ENCODE data around the gene BCL3.

The BCL3 gene

GRCh38 chr19:44741841-44742329 lies 6.6 kb upstream of the BCL3 start:
- no peak for DNase-seq (ENCODE audit: low read depth in 2 of 2)

- DNase-seq (ENCODE audit: low read depth in 2 of 2) = no peak
These were observed 6.0 kb upstream of the BCL3 start for GRCh38 chr19:44742330-44743061.

- no peak for DNase-seq (ENCODE audit: low read depth in 2 of 2)
These were observed 3.6 kb upstream of the BCL3 start for GRCh38 chr19:44744871-44745332.

GRCh38 chr19:44745341-44745831 lies 3.1 kb upstream of the BCL3 start:
- no peak for DNase-seq (ENCODE audit: low read depth in 2 of 2)

GRCh38 chr19:44745887-44746600 lies 2.5 kb upstream of the BCL3 start:
- no peak for DNase-seq (ENCODE audit: low read depth in 2 of 2)

GRCh38 chr19:44746616-44746945 lies 1.9 kb upstream of the BCL3 start:
- no peak for DNase-seq (ENCODE audit: low read depth in 2 of 2)

- peak; percentile 84 to 91 for DNase-seq (ENCODE audit: low read depth in 2 of 2)
These were observed 1.4 kb upstream of the BCL3 start for GRCh38 chr19:44746946-44747738.

- DNase-seq (ENCODE audit: low read depth in 2 of 2) = no peak
These were observed 626 bp upstream of the BCL3 start for GRCh38 chr19:44747739-44748425.

- no peak for DNase-seq (ENCODE audit: low read depth in 2 of 2)
These were observed 784 bp downstream of the BCL3 start for GRCh38 chr19:44749292-44749691.

- no peak for DNase-seq (ENCODE audit: low read depth in 2 of 2)
These were observed 1.5 kb downstream of the BCL3 start for GRCh38 chr19:44749994-44750393.

GRCh38 chr19:44752123-44752815 lies 3.8 kb downstream of the BCL3 start:
- DNase-seq (ENCODE audit: low read depth in 2 of 2) = no peak

GRCh38 chr19:44752816-44753625 lies 4.5 kb downstream of the BCL3 start:
- peak; percentile 92 for DNase-seq (ENCODE audit: low read depth in 2 of 2)

GRCh38 chr19:44753626-44753931 lies 5.1 kb downstream of the BCL3 start:
- DNase-seq (ENCODE audit: low read depth in 2 of 2) = no peak

- peak; percentile 48 to 51 for DNase-seq (ENCODE audit: low read depth in 2 of 2)
These were observed 5.6 kb downstream of the BCL3 start for GRCh38 chr19:44753932-44754749.

- no peak for DNase-seq (ENCODE audit: low read depth in 2 of 2)
These were observed 6.2 kb downstream of the BCL3 start for GRCh38 chr19:44754750-44755080.

- DNase-seq (ENCODE audit: low read depth in 2 of 2) = no peak
These were observed 6.7 kb downstream of the BCL3 start for GRCh38 chr19:44755219-44755618.

- DNase-seq (ENCODE audit: low read depth in 2 of 2) = no peak
These were observed 7.6 kb downstream of the BCL3 start for GRCh38 chr19:44756089-44756562.

GRCh38 chr19:44757057-44757734 lies 8.7 kb downstream of the BCL3 start:
- no peak for DNase-seq (ENCODE audit: low read depth in 2 of 2)

Data from activated CD8-positive, alpha-beta memory T cell treated with anti-CD3 and anti-CD28 coated beads for 4 hours (primary cell).